Measurements from ENCODE around the gene SMURF2. TPM values are rescaled to one million over a fixed set of nuclear protein-coding genes. Genes with fewer than 3 reads are reported as not detected.

The SMURF2 gene
- total and polyA plus RNA-seq, 2 experiments from 2014 or later, result 17.1 to 31.3 TPM

DNA sequence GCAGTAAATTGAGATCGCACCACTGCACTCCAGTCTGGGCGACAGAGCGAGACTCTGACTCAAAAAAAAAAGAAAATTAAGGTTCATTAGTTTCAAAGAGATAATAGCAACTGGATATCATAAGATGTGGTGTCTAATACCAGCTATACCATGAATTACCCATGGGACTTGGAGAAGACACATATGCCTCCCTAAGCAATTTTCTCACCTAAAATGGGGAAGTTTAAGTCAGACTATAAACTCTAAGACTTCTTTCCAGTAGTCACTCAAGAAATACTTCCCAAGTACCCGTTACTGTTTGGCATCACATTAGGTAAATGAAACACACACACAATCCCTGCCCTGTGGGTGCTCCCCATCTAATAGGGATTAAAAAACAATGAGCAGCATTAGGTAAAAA, 22.6 kb downstream of the SMURF2 start:
- H3K9me2 ChIP-seq (replicated peaks; ENCODE audit: insufficient read depth), result no peaks in the 10 kb centered on the region
- H3K4me2 ChIP-seq, result no peak overlapping the region
- H2AFZ ChIP-seq, result no peak overlapping the region
- H3K9me3 ChIP-seq (ENCODE audit: low read depth), result no peaks in the 10 kb centered on the region
- 100% methylated on average over 4 of the region's 4 CpGs for WGBS (ENCODE audit: low lambda C conversion rate, missing lambda C conversion rate)
- no peaks in the 10 kb centered on the region for H3K4me1 ChIP-seq (ENCODE audit: insufficient read depth)
- no peaks in the 10 kb centered on the region for H3K27me3 ChIP-seq
- H3K79me2 ChIP-seq, result peaks cover 92% of the 10 kb centered on the region
- TF ChIP-seq EZH2 (IDR thresholded peaks at IDR 0.05; ENCODE audit: borderline replicate concordance) (no peak), EZH2phosphoT487 (IDR thresholded peaks at IDR 0.05; ENCODE audit: low read depth, severe bottlenecking, unreplicated experiment) (no peak)
- TF ChIP-seq, protein P1, sequence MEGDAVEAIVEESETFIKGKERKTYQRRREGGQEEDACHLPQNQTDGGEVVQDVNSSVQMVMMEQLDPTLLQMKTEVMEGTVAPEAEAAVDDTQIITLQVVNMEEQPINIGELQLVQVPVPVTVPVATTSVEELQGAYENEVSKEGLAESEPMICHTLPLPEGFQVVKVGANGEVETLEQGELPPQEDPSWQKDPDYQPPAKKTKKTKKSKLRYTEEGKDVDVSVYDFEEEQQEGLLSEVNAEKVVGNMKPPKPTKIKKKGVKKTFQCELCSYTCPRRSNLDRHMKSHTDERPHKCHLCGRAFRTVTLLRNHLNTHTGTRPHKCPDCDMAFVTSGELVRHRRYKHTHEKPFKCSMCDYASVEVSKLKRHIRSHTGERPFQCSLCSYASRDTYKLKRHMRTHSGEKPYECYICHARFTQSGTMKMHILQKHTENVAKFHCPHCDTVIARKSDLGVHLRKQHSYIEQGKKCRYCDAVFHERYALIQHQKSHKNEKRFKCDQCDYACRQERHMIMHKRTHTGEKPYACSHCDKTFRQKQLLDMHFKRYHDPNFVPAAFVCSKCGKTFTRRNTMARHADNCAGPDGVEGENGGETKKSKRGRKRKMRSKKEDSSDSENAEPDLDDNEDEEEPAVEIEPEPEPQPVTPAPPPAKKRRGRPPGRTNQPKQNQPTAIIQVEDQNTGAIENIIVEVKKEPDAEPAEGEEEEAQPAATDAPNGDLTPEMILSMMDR (IDR thresholded peaks at IDR 0.05; ENCODE audit: poor library complexity), result no peak
- no peak overlapping the region for H3K27ac ChIP-seq
- H4K20me1 ChIP-seq (ENCODE audit: insufficient read depth, poor library complexity, severe bottlenecking), result peaks cover 38% of the 10 kb centered on the region
- H3K4me3 ChIP-seq, result no peak overlapping the region
- H3K36me3 ChIP-seq (replicated peaks; ENCODE audit: insufficient read depth, low read depth), result no peaks in the 10 kb centered on the region
- no peak for DNase-seq (ENCODE audit: low spot score)

DNA sequence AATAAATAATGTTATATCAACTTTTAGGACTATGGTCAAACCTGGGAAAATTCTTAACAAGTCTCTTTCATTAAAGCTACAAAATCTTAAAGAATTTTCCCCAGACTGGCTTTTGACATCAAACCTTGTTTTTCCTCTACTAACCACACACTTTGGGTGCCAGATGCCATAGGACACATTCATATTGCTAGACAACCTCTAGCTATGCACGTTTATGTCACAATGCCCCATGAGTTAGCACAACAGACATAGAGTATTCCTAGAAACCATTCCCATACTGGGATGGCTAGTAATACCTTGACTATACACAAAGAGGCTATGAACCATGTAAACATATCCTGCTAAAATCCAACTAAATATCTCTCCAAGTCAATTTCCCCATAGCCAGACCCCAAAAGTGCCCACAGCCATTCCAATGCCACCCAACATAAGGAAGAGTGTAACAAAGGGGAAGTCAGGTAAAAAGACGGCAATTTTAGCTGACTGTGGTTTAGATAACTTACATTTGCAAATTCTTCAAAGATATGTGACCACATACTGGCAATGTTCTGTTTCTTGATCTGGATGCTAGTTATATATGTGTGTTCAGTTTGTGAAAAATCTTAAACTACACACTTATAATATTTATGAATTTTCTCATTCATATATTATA, 23.4 kb downstream of the SMURF2 start:
- WGBS (ENCODE audit: low lambda C conversion rate, missing lambda C conversion rate), result 96% methylated on average over 2 of the region's 2 CpGs
- Histone ChIP-seq H3K4me2 (no peak overlapping the region), H2AFZ (no peak overlapping the region), H3K79me2 (peaks cover 92% of the 10 kb centered on the region), H3K4me3 (no peak overlapping the region), H3K9me2 (replicated peaks; ENCODE audit: insufficient read depth) (no peaks in the 10 kb centered on the region), H4K20me1 (ENCODE audit: insufficient read depth, poor library complexity, severe bottlenecking) (peaks cover 33% of the 10 kb centered on the region), H3K27me3 (no peaks in the 10 kb centered on the region), H3K27ac (no peak overlapping the region), H3K4me1 (ENCODE audit: insufficient read depth) (no peaks in the 10 kb centered on the region), H3K36me3 (replicated peaks; ENCODE audit: insufficient read depth, low read depth) (no peaks in the 10 kb centered on the region), H3K9me3 (ENCODE audit: low read depth) (no peaks in the 10 kb centered on the region)
- DNase-seq (ENCODE audit: low spot score), result no peak
- TF ChIP-seq EZH2phosphoT487 (IDR thresholded peaks at IDR 0.05; ENCODE audit: low read depth, severe bottlenecking, unreplicated experiment), result no peak
- TF ChIP-seq, protein P1 (IDR thresholded peaks at IDR 0.05; ENCODE audit: poor library complexity), result no peak

DNA sequence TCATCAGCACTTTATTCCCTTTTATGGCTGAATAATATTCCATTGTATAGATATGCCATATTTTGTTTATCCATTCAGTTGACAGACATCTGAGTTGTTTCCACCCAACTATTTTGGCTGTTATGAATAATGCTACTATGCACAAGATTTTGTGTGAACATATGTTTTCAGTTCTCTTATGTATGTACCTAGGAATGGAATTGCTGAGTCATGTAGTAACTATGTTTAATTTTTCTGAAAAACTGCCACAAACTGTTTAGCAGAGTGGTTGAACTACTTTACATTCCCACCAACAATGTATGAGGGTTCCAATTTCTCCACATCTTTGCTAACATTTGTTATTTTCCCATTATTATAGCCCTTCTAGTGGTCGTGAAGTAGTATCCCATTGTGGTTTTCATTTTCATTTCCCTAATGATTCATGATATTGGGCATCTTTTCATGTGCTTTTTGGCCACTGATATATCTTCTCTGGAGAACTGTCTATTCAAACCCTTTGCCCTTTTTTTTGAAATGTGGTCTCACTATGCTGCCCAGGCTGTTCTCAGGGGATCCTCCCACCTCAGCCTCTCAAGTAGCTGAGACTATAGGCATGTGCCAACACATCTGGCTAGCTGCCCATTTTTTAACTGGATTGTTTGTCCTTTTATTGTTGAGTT, 26.3 kb downstream of the SMURF2 start:
- WGBS (ENCODE audit: low lambda C conversion rate, missing lambda C conversion rate), result 87% methylated on average over 1 of the region's 1 CpG
- DNase-seq (ENCODE audit: low spot score), result no peak
- no peak overlapping the region for H3K4me3 ChIP-seq
- no peaks in the 10 kb centered on the region for H3K9me2 ChIP-seq (replicated peaks; ENCODE audit: insufficient read depth)
- H4K20me1 ChIP-seq (ENCODE audit: insufficient read depth, poor library complexity, severe bottlenecking), result peaks cover 26% of the 10 kb centered on the region
- no peak overlapping the region for H3K27ac ChIP-seq
- no peaks in the 10 kb centered on the region for H3K4me1 ChIP-seq (ENCODE audit: insufficient read depth)
- TF ChIP-seq EZH2 (IDR thresholded peaks at IDR 0.05; ENCODE audit: borderline replicate concordance) (no peak), EZH2phosphoT487 (IDR thresholded peaks at IDR 0.05; ENCODE audit: low read depth, severe bottlenecking, unreplicated experiment) (no peak)
- TF ChIP-seq, protein P1 (IDR thresholded peaks at IDR 0.05; ENCODE audit: poor library complexity), result no peak
- H3K36me3 ChIP-seq (replicated peaks; ENCODE audit: insufficient read depth, low read depth), result no peaks in the 10 kb centered on the region
- H2AFZ ChIP-seq, result no peak overlapping the region
- no peaks in the 10 kb centered on the region for H3K9me3 ChIP-seq (ENCODE audit: low read depth)
- no peak overlapping the region for H3K4me2 ChIP-seq
- no peaks in the 10 kb centered on the region for H3K27me3 ChIP-seq
- peaks cover 97% of the 10 kb centered on the region for H3K79me2 ChIP-seq

Data from hepatocyte (in vitro differentiated cells).